Measurements from ENCODE around the gene SEMA6D.

SEMA6D gene, protein sequence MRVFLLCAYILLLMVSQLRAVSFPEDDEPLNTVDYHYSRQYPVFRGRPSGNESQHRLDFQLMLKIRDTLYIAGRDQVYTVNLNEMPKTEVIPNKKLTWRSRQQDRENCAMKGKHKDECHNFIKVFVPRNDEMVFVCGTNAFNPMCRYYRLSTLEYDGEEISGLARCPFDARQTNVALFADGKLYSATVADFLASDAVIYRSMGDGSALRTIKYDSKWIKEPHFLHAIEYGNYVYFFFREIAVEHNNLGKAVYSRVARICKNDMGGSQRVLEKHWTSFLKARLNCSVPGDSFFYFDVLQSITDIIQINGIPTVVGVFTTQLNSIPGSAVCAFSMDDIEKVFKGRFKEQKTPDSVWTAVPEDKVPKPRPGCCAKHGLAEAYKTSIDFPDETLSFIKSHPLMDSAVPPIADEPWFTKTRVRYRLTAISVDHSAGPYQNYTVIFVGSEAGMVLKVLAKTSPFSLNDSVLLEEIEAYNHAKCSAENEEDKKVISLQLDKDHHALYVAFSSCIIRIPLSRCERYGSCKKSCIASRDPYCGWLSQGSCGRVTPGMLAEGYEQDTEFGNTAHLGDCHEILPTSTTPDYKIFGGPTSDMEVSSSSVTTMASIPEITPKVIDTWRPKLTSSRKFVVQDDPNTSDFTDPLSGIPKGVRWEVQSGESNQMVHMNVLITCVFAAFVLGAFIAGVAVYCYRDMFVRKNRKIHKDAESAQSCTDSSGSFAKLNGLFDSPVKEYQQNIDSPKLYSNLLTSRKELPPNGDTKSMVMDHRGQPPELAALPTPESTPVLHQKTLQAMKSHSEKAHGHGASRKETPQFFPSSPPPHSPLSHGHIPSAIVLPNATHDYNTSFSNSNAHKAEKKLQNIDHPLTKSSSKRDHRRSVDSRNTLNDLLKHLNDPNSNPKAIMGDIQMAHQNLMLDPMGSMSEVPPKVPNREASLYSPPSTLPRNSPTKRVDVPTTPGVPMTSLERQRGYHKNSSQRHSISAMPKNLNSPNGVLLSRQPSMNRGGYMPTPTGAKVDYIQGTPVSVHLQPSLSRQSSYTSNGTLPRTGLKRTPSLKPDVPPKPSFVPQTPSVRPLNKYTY

GRCh38 chr15:47717036-47717612, at the start of gene SEMA6D:
Gene SEMA6D (plus strand): TSS chr15:47717505. CDS start chr15:47759799, 42,294 bp downstream.
- DNase-seq, result no peak

GRCh38 chr15:47669221-47669620, 48.1 kb upstream of the SEMA6D start:
- DNase-seq, result no peak

GRCh38 chr15:47670365-47670764, 46.9 kb upstream of the SEMA6D start:
- DNase-seq, result no peak

- no peak for DNase-seq
Observed at GRCh38 chr15:47673232-47673761, 44.0 kb upstream of the SEMA6D start.

- no peak for DNase-seq
Observed at GRCh38 chr15:47674586-47675232, 42.6 kb upstream of the SEMA6D start.

GRCh38 chr15:47675735-47676134, 41.6 kb upstream of the SEMA6D start:
- DNase-seq, result no peak

GRCh38 chr15:47678040-47678439, 39.3 kb upstream of the SEMA6D start:
- DNase-seq, result no peak

- DNase-seq, result no peak
Observed at GRCh38 chr15:47682661-47683060, 34.6 kb upstream of the SEMA6D start.

DNA sequence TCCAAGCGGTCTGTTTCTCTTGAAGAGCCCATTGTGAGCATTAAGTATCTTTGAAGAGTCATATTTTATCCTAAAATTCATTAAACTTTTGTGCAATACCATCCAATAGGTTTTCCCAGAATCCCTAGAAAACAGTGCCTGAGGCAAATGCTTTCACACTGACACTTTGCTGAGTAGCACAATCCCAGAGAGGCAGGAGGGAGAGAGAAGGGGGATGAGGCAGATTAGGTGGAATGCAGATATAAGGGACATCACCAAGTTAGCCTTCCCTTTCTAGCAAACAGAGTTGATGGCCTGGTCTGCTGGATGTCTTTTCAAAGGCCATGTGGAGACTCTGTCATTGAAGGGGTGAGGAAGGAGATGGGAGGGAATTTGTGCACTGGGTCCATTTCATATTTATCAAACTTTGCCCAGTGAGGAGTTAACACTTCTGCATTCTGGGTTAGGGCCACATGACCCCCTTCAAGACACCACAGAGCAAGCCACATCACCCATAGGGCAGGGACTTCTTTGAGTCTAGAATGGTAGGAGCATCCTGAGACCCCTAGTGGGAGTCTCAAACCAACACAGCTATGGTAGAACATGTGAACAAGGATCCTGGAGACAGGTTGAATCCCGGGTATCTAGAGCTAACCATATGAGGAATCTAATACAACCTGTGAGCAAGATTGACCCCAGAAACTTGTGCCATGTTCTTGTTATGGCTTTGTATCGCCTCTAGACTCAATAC, 32.0 kb upstream of the SEMA6D start:
- no peak for DNase-seq

- DNase-seq, result no peak
Observed at GRCh38 chr15:47688573-47689086, 28.7 kb upstream of the SEMA6D start.

GRCh38 chr15:47689660-47690059, 27.6 kb upstream of the SEMA6D start:
- no peak for DNase-seq

GRCh38 chr15:47691882-47692281, 25.4 kb upstream of the SEMA6D start:
- DNase-seq, result no peak

- DNase-seq, result no peak
Observed at GRCh38 chr15:47696351-47696750, 21.0 kb upstream of the SEMA6D start.

- DNase-seq, result no peak
Observed at GRCh38 chr15:47705281-47705997, 11.9 kb upstream of the SEMA6D start.

GRCh38 chr15:47707391-47707790, 9.9 kb upstream of the SEMA6D start:
- DNase-seq, result no peak

- no peak for DNase-seq
Observed at GRCh38 chr15:47708161-47708980, 8.9 kb upstream of the SEMA6D start.

DNA sequence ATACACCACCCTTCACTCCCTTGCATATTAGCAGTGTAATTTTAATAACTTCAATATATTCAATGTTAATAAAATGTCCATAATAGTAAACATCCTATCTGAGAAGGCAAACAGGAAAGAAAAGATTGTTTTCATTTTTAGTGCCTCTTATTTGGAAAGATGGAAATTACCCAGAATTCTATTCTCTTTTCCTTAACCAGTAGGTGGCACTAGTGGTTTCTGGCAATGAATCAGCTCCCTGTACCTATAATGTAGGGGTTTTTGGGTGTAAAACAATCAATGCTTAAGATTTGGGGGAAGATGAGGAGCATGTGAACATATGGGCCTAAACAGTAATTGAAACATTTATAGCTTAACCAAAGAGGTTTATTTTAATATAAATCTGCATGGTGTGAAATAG, 5.7 kb upstream of the SEMA6D start:
- DNase-seq, result no peak

DNA sequence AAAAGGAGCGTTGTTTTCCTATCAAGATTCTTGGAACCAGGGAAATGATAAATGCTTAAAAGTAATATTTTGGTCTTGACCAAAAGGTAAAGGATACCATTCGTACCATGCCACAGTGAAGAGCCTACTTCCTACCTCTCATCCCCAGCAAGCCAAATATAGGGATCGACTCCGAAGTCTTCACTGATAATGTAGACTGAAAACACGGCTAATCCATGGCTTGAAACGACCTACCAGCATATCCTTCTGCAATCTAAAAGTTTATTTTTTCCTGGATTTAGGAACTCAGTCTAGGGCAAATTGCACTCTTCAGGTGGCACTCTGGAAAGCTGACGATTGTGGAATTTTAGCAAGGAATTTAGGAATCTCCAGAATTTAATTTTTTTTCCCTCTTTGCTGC, 1.9 kb upstream of the SEMA6D start:
- DNase-seq, result no peak

DNA sequence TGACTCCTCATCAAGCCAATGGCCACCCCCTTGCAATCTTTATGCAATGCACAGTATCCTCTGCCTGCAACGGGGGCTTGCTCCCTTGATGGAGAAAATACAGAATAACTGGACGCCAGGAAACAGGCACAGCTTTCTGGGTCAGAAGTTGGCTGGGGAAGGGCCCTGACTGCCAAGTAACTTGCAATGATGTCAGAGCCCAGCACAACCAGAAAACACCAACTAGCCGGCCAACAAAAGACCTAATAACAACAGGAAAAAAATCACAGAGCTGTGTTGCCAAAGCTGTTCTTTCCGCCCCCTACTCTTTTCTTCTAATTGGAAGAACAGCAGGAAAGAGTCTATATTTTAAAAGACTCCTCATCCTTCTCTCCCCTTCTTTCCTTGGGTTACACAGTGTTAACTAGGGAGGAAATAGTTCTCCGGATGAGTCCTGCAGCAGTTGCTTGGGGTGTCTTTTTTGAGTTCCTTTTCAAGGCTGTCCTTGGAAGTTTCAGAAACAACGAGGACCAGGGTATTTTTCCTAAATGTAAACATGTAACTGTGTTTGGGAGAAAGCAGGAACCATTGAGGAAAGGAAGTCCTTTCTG, 1.4 kb upstream of the SEMA6D start:
- no peak for DNase-seq

All from stimulated activated CD8-positive, alpha-beta memory T cell treated with anti-CD3 and anti-CD28 coated beads, Interleukin-4, amount 100 ng/mL, for 48 hours (primary cell).